Measurements from ENCODE around the gene C13orf46. TPM values are rescaled to one million over a fixed set of nuclear protein-coding genes. Genes with fewer than 3 reads are reported as not detected.

Gene C13orf46
- polyA plus RNA-seq, 12 donors = 0.15 to 0.58 (median 0.36) TPM; not detected in 2

DNA sequence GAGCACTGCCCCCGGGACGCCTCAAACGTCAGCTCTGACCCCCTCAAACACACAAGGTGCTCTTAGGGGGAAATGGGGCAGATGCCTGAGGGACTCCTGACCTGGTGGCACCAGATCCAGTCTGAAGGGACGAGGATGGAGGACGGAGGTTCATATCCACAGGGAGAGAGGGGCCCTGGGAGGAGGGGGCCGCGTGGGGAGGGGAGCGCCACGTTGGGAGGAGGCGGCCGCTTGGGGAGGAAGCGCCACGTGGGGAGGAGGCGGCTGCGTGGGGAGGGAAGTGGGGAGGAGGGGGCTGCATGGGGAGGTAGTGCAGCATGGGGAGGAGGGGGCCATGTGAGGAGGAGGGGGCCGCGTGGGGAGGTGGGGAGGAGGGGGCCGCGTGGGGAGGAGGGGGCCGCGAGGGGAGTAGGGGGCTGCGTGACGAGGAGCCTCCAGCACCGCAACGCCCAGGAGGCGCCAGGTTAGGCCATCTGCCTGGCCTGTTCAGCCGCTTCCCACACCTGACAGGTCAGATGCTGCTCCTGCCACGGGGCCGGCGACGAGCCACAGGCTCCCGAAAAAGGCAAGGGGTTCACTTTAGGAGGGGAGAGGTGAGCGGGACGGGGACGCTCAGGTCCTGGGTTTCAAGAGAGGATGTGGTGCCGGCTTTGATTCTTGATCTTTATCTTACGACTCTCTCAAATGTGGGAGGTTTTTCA is 36.7 kb upstream of the C13orf46 start:
- no peak for DNase-seq

GRCh38 chr13:114009590-114010400 is 35.9 kb upstream of the C13orf46 start:
- DNase-seq = no peak

GRCh38 chr13:114008964-114009589 is 35.2 kb upstream of the C13orf46 start:
- DNase-seq = no peak

DNA sequence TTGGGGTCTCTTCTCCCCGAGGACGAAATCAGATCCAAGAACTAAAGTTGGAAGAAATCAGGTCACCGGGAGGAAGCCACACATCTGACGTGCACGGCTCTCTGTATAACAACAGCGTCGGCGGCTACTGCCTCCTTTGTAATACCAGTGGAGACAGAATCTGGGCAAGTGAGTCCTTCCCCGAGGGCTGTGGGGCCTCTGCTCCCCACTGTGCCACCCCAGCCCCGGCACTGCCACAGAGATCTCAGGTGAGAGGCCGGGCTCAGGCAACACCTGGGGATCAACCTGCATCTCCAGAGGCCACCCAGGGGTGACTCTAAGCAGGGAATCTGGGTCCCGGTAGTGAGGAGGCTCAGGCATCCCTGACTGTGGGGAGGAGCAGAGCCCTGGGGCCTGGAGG is 33.7 kb upstream of the C13orf46 start:
- DNase-seq = no peak

DNA sequence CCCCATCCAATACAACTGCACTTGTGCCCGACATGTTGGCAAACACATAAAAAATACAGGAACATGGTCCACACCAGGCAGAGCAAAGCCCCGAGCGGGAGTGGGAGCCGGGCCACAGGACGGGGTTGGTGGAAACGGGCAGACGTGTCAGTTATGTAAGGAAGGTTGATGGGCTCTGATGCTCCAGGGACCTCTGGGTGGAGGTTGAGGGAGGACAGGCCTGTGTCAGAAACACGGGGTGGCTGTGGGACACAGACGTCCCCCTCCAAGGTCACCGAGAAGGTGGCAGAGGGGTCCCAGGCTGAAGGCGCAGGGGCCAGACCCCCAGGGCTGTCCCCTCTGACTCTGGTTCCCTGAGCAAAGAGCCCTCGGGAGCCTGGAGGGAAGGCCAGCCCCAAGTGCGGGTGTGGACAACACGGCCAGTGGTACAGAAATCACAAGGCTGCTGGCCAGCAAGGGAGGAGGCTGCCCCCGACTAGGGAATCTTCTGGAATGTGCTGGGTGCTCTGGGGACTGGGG is 31.4 kb upstream of the C13orf46 start:
- DNase-seq = no peak

- no peak for DNase-seq
Observed at GRCh38 chr13:114004420-114005205, 30.7 kb upstream of the C13orf46 start.

DNA sequence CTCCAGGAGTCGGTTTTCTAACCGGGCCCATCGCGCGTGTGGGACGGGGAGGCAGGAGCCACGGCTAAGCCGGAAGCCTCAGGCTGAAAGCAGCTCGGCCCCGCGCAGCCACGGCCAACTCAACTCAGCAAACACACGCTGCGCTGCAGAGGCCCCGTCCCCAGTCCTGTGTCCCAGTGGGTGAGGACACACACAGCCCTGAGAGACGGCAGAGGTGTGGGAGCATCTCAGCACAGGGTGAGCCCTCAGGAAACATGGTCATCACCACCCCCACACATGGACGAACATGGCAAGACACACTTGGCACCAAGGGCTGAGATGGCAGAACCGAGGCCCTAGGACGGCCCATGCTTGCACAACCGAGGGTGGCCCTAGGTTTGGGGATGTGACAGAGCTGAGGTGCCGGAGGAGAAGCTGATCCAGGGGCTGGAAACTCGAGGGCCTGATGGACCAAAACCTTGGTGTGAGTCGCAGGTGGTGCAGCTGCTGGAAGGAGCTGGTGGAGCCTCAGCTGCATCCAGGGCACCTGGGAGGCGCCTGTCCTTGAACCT is 29.0 kb upstream of the C13orf46 start:
- no peak for DNase-seq

- DNase-seq = no peak
Observed at GRCh38 chr13:114002009-114002544, 28.2 kb upstream of the C13orf46 start.

DNA sequence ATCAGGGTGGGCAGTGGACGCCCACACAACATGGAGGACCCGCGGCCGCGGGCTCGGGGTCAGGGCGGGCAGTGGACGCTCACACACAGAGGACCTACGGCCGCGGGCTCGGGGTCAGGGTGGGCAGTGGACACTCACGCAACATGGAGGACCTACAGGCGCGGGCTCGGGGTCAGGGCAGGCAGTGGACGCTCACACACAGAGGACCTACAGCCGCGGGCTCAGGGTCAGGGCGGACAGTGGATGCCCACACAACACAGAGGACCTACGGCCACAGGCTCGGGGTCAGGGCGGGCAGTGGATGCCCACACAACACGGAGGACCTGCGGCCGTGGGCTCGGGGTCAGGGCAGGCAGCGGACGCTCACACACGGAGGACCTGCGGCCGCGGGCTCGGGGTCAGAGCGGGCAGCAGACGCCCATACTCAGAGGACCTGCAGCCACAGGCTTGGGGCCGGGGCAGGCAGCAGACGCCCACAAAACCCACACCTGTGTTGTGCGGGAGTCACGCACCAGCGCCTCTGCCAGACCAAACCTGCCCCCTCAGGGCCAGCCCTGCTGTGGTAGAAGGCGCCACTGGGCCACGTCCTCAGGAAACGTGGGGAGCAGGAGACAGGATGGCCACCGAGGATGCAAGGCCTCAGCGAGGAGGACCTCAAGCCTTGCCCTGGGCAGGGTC is 27.6 kb upstream of the C13orf46 start:
- DNase-seq = no peak

DNA sequence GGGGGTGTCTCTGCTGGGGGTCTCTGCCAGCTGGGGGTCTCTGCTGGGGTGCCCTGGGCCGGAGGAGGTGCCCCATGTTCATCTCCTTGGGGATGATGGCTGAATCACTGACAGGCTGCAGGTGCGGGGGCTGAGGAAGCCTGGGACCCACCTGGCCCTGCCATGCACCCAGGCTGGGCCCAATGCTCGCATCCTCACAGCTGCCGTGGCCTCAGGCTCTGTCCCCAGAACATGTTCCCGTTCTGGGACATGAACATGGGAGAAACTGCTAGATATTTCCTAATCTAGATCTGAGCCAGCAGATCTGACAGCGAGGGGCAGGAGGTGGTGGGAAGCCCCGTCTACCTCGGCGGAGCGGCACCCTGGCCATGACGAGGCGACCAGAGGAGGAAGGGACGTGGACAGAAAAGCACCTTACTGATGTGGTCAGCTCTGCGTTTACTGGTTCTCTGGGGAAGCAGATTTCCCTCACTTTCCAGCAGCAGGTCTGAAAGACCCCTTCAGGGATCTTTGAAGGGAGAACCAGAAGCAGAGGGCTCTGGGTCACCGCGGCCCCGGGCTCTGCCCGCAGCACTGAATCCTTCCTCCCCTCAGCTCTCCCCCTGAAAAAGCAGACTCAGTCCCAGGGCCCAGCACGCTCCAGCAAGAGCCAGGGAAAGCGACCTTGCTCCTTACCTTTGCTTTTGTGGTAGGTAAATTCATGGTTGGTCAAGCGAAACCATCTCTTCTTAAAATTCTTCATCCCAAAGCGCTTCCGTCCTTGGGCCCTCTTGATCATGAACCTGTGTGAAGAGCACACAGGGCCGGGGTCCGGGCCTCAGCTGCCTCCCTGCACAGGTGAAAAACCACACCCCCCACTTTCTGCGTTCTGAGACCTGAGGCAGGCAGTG is 26.5 kb upstream of the C13orf46 start:
- no peak for DNase-seq

DNA sequence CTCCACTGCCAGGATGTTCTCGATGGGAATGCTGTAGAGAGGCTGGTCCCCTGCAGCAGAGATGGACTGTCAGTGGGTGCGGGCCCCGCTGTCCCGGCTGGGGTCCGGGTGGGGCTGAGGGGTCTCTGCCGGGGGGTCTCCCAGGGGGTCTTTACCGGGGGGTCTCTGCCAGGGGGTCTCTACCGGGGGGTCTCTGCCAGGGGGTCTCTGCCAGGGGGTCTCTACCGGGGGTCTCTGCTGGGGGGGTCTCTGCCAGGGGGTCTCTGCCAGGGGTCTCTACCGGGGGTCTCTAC is 25.7 kb upstream of the C13orf46 start:
- no peak for DNase-seq

GRCh38 chr13:113998781-113999617 is 25.1 kb upstream of the C13orf46 start:
- DNase-seq = no peak

DNA sequence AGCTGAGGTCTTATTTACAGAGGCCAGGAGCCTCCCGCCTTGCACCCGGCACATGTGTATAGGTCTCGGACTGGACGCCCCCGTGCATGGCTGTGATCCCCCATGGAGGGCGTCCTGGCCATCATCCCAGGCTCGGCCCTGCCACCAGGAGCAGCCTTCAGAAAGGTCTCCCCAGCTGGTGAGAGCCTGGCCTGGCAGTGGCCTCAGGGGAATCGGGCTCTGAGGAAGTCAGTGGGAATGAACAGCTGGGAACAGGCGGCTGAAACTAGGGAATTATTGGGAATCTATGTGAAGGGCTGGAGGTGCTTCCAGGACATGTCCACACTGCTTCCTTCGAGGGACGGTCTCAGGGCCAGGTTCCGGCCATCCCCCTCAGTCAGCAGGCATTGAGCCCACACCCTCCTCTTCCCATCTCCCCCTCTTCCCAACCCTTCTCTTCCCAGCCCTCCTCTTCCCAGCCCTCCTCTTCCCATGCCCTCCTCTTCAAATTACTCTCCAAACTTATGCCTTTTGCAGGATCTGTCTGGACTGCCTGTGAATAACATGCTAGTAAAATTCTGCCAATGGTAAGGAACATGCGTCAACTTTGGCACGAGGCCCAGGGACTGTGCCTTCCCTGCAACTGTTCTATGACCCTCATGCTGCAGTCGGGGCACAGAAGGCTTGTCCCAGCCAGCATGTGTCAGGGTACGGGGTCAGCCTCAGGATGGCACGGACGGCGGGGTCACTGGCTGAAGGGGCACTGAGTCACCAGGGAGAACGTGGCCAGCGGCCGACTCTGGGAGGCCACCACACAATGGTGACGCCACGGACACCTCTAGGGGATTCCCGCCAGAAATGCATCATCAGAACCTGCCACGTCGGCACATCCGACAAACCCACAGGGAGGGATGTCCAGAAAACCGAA is 24.2 kb upstream of the C13orf46 start:
- DNase-seq = peak; percentile 51

- DNase-seq = no peak
Observed at GRCh38 chr13:113996912-113997745, 23.3 kb upstream of the C13orf46 start.

DNA sequence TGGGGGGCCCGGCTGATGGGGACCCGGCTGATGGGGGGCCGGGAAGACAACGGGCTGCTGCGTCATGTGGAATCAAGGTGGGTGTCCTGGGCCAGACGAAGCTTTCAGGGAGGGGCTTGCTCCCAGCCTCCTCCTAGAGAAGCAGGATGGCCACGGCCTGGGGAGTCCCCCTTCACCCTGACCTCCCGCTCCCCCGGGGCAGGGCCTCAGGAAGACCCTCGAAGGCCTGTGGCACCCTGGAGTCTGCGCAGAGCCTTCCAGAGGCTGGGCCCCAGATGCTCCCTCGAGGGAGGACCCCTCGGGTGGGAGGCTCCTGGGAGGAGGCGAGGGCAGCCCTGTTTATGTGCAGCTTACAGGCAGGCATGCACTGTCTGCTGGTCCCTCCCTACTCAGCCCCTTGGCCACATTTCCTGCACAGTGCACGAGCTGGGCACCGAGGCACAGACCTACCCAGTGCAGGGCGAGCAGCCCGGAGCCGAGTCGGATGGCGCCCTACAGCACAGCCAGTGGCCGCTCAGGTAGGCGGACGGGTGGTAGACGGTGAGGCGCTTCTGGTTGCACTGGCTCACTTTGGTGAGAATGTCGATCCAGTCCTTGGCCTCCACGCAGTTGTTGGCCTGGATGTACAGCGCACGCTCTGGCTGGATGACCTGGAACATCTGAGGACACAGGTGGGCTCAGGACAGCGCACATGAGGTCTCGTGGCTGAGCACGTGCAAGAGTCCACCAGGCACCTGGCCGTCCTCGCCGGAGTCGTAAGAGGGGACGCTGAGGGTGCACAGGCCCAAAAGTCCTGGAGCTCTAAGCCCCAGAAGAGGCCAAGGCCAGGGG is 22.4 kb upstream of the C13orf46 start:
- DNase-seq = no peak

Data from muscle of arm (tissue), 12 donors.